WTC11 (cell line): ENCODE measurements around the gene KRTAP10-2. TPM values are rescaled to one million over a fixed set of nuclear protein-coding genes. Genes with fewer than 3 reads are reported as not detected.
A peak's percentile ranks its signal among the peaks of the same experiment; 100 is the strongest.

Experiments
- ATAC-seq: fragments of 200-7000 bp; cut with Tn5 transposase; 2 replicates; pipeline ENCODE4 v1.10.0; 2021; ENCODE audit warnings: mild to moderate bottlenecking, moderate library complexity
- CTCF ChIA-PET: fragments of 300-600 bp; sonication (Branson Sonifier 250); formaldehyde crosslinking; loops from one replicate; lab custom pipeline; 2021; ENCODE audit warnings: antibody characterized with exemption; lab: Charles Lee
- POLR2A ChIA-PET: fragments of 350-600 bp; sonication (Branson Sonifier 250); formaldehyde crosslinking; loops from one replicate; lab custom pipeline; 2021; ENCODE audit warnings: antibody characterized with exemption; lab: Charles Lee
- DNase-seq: peaks from one replicate; pipeline ENCODE4 v3.0.0; 2021; ENCODE audit warnings: low spot score
- H3K27ac Mint-ChIP-seq: 2 replicates; pipeline ENCODE4 v1.8.0; 2021; ENCODE audit warnings: mixed read lengths
- H3K27me3 Mint-ChIP-seq: 2 replicates; pipeline ENCODE4 v1.8.0; 2021; ENCODE audit warnings: low read depth, mild to moderate bottlenecking, moderate library complexity, mixed read lengths
- H3K36me3 Mint-ChIP-seq: 2 replicates; pipeline ENCODE4 v1.8.0; 2021; ENCODE audit warnings: mixed read lengths
- H3K4me1 Mint-ChIP-seq: 2 replicates; pipeline ENCODE4 v1.8.0; 2022; ENCODE audit warnings: mixed read lengths
- H3K4me3 Mint-ChIP-seq: 2 replicates; pipeline ENCODE4 v1.8.0; 2021; ENCODE audit warnings: mild to moderate bottlenecking, moderate library complexity, mixed read lengths
- H3K9me3 Mint-ChIP-seq: 2 replicates; pipeline ENCODE4 v1.8.0; 2021; ENCODE audit warnings: mixed read lengths
- ATF1 ChIP-seq: sonication (generic); formaldehyde crosslinking; IDR thresholded peaks from 2 replicates; pipeline ENCODE4 v1.8.1; 2023; ENCODE audit warnings: mild to moderate bottlenecking, moderate library complexity, missing genetic modification reagents
- ATF2 ChIP-seq: sonication (generic); formaldehyde crosslinking; IDR thresholded peaks from 2 replicates; pipeline ENCODE4 v1.8.1; 2022; ENCODE audit warnings: low read depth, missing genetic modification reagents, borderline replicate concordance
- ATF3 ChIP-seq: sonication (generic); formaldehyde crosslinking; conservative IDR thresholded peaks from 2 replicates; pipeline ENCODE4 v1.8.1; 2022; ENCODE audit warnings: mild to moderate bottlenecking, missing genetic modification reagents
- EMX1 ChIP-seq: fragments of 250-450 bp; sonication (Bioruptor Pico); IDR thresholded peaks from 2 replicates; pipeline ENCODE4 v1.8.0; 2021; ENCODE audit warnings: mild to moderate bottlenecking
- ERG ChIP-seq: fragments of 250-450 bp; sonication (Bioruptor Pico); IDR thresholded peaks from 2 replicates; pipeline ENCODE4 v1.8.0; 2021; ENCODE audit warnings: mild to moderate bottlenecking
- ESRRA ChIP-seq: sonication (generic); formaldehyde crosslinking; IDR thresholded peaks from 2 replicates; pipeline ENCODE4 v1.8.1; 2022; ENCODE audit warnings: mild to moderate bottlenecking, missing genetic modification reagents, borderline replicate concordance
- ETV6 ChIP-seq: sonication (generic); formaldehyde crosslinking; IDR thresholded peaks from 2 replicates; pipeline ENCODE4 v1.8.1; 2022; ENCODE audit warnings: mild to moderate bottlenecking, missing genetic modification reagents
- FOXJ3 ChIP-seq: sonication (generic); formaldehyde crosslinking; IDR thresholded peaks from 2 replicates; pipeline ENCODE4 v1.9.0; 2021; ENCODE audit warnings: missing genetic modification reagents, mild to moderate bottlenecking, borderline replicate concordance
- IRF1 ChIP-seq: sonication (generic); formaldehyde crosslinking; IDR thresholded peaks from 2 replicates; pipeline ENCODE4 v1.8.0; 2023; ENCODE audit warnings: missing genetic modification reagents
- IRF2 ChIP-seq: sonication (generic); formaldehyde crosslinking; IDR thresholded peaks from 2 replicates; pipeline ENCODE4 v1.8.0; 2022; ENCODE audit warnings: low read depth, missing genetic modification reagents, borderline replicate concordance
- KAT7 ChIP-seq: sonication (generic); formaldehyde crosslinking; IDR thresholded peaks from 2 replicates; pipeline ENCODE4 v1.8.1; 2023; ENCODE audit warnings: missing genetic modification reagents, mild to moderate bottlenecking, borderline replicate concordance
- MLX ChIP-seq: sonication (generic); formaldehyde crosslinking; IDR thresholded peaks from 2 replicates; pipeline ENCODE4 v1.8.1; 2023; ENCODE audit warnings: mild to moderate bottlenecking, missing genetic modification reagents, moderate library complexity
- PRDM15 ChIP-seq: sonication (generic); formaldehyde crosslinking; IDR thresholded peaks from 2 replicates; pipeline ENCODE4 v1.8.0; 2022; ENCODE audit warnings: missing genetic modification reagents
- PRRX2 ChIP-seq: fragments of 250-450 bp; sonication (Bioruptor Pico); IDR thresholded peaks from 2 replicates; pipeline ENCODE4 v1.8.0; 2021; ENCODE audit warnings: mild to moderate bottlenecking
- USF2 ChIP-seq: sonication (generic); formaldehyde crosslinking; IDR thresholded peaks from 2 replicates; pipeline ENCODE4 v1.8.1; 2023; ENCODE audit warnings: mild to moderate bottlenecking, missing genetic modification reagents, moderate library complexity
- ZNF317 ChIP-seq: sonication (generic); formaldehyde crosslinking; IDR thresholded peaks from 2 replicates; pipeline ENCODE4 v1.8.1; 2023; ENCODE audit warnings: low read depth, mild to moderate bottlenecking, moderate library complexity, missing genetic modification reagents, borderline replicate concordance
- ZNF396 ChIP-seq: fragments of 250-450 bp; sonication (Bioruptor Pico); IDR thresholded peaks from 2 replicates; pipeline ENCODE4 v1.8.0; 2021; ENCODE audit warnings: mild to moderate bottlenecking, moderate library complexity, borderline replicate concordance
- ZNF416 ChIP-seq: fragments of 250-450 bp; sonication (Bioruptor Pico); IDR thresholded peaks from 2 replicates; pipeline ENCODE4 v1.9.0; 2021; ENCODE audit warnings: mild to moderate bottlenecking, inconsistent platforms
- ZNF532 ChIP-seq: fragments of 250-450 bp; sonication (Bioruptor Pico); IDR thresholded peaks from 2 replicates; pipeline ENCODE4 v1.9.0; 2021; ENCODE audit warnings: mild to moderate bottlenecking, borderline replicate concordance
- total RNA-seq: library from RNA; stranded (reverse); gene quantifications from 3 replicates; pipeline ENCODE4 v1.2.3, GENCODE V29; 2021

The KRTAP10-2 gene
- total RNA-seq, 1 experiment from 2014 or later, result not detected

- ATAC-seq (no peak), DNase-seq (no peak)
- POLR2A ChIA-PET, result no interaction called here
- no peaks in the 10 kb centered on the region for H3K36me3 Mint-ChIP-seq
- H3K4me1 Mint-ChIP-seq, result no peaks in the 10 kb centered on the region; the same call in 1 of the 2 replicates
- H3K27ac Mint-ChIP-seq, result peak overlapping the region; percentile 81; the same call in 1 of the 2 replicates
- TF ChIP-seq ZNF317 (no peak), PRRX2 (CRISPR knock-in tag) (no peak), ESRRA (no peak), USF2 (CRISPR knock-in tag) (no peak), FOXJ3 (CRISPR knock-in tag) (no peak), ZNF416 (no peak), ATF2 (no peak), ATF3 (CRISPR knock-in tag) (no peak), ZNF396 (CRISPR knock-in tag) (no peak), ETV6 (CRISPR knock-in tag) (no peak), ERG (CRISPR knock-in tag) (no peak), ZNF532 (CRISPR knock-in tag) (no peak), ATF1 (no peak)
- no peaks in the 10 kb centered on the region for H3K27me3 Mint-ChIP-seq
- no peak overlapping the region for H3K4me3 Mint-ChIP-seq
- H3K9me3 Mint-ChIP-seq, result no peaks in the 10 kb centered on the region
- CTCF ChIA-PET, result interaction anchor here (0.6 to 1.4 kb wide), 3 partner anchors 18 to 213 kb away, joined by 3 to 4 read pairs (median 3); no protein-coding TSS in a partner anchor
These were observed 45.5 kb downstream of the KRTAP10-2 start for GRCh38 chr21:44505673-44506278.

- CTCF ChIA-PET, result no interaction called here
- TF ChIP-seq EMX1 (CRISPR knock-in tag) (no peak), IRF2 (CRISPR knock-in tag) (no peak), MLX (CRISPR knock-in tag) (no peak), ERG (CRISPR knock-in tag) (no peak), IRF1 (CRISPR knock-in tag) (no peak), ATF3 (CRISPR knock-in tag) (no peak), KAT7 (CRISPR knock-in tag) (no peak), PRDM15 (no peak)
These were observed 47.4 kb downstream of the KRTAP10-2 start for GRCh38 chr21:44503901-44504399.

More at GRCh38 chr21:44503901-44504399, 47.4 kb downstream of the KRTAP10-2 start:
- no peaks in the 10 kb centered on the region for H3K36me3 Mint-ChIP-seq
- H3K27ac Mint-ChIP-seq, result no peak overlapping the region
- H3K9me3 Mint-ChIP-seq, result no peaks in the 10 kb centered on the region
- no peak overlapping the region for H3K4me3 Mint-ChIP-seq
- H3K4me1 Mint-ChIP-seq, result no peaks in the 10 kb centered on the region
- no peaks in the 10 kb centered on the region for H3K27me3 Mint-ChIP-seq
- no peak for ATAC-seq
- no peak for DNase-seq
- POLR2A ChIA-PET, result no interaction called here
